Measurements from ENCODE around the gene SOX6. TPM values are rescaled to one million over a fixed set of nuclear protein-coding genes. Genes with fewer than 3 reads are reported as not detected.

SOX6 gene
- total RNA-seq, 6 experiments from 2014 or later = 3.3 to 16.1 (median 7.8) TPM

- DNase-seq (no peak), ATAC-seq (no peak)
- WGBS (ENCODE audit: insufficient coverage, low coverage, low lambda C conversion rate, missing lambda C conversion rate) = 79% methylated on average over 1 of the region's 1 CpG
- H3K27me3 ChIP-seq = no peaks in the 10 kb centered on the region
- intact Hi-C loops (cut with DNase I) = no loop called here
- no peak for TF ChIP-seq POLR2A (IDR thresholded peaks at IDR 0.05)
- TF ChIP-seq CTCF (IDR thresholded peaks at IDR 0.05) = no peak
- H3K27ac ChIP-seq = no peak overlapping the region
- H3K4me3 ChIP-seq = no peak overlapping the region
- H3K36me3 ChIP-seq = no peaks in the 10 kb centered on the region
- no peaks in the 10 kb centered on the region for H3K9me3 ChIP-seq
- peaks cover 0 to 5% (median 0%) of the 10 kb centered on the region in 4 donors for H3K4me1 ChIP-seq
Measured at GRCh38 chr11:16278979-16279378, 77.4 kb downstream of the SOX6 start.

GRCh38 chr11:16278273-16278672, 78.1 kb downstream of the SOX6 start:
- Histone ChIP-seq H3K27ac (no peak overlapping the region), H3K36me3 (no peaks in the 10 kb centered on the region), H3K4me1 (peaks cover 0 to 5% (median 0%) of the 10 kb centered on the region in 4 donors), H3K27me3 (no peaks in the 10 kb centered on the region), H3K9me3 (peaks cover 0 to 2% (median 0%) of the 10 kb centered on the region in 4 donors), H3K4me3 (no peak overlapping the region)
- no peak for ATAC-seq
- TF ChIP-seq POLR2A (IDR thresholded peaks at IDR 0.05) = no peak
- TF ChIP-seq CTCF (IDR thresholded peaks at IDR 0.05) = no peak
- intact Hi-C loops (cut with DNase I) = no loop called here
- 93% methylated on average over 2 of the region's 2 CpGs for WGBS (ENCODE audit: insufficient coverage, low coverage, low lambda C conversion rate, missing lambda C conversion rate)
- no peak for DNase-seq

- no peak overlapping the region for H3K4me3 ChIP-seq
- DNase-seq (no peak), ATAC-seq (no peak)
- TF ChIP-seq POLR2A (IDR thresholded peaks at IDR 0.05) = no peak
- no peak for TF ChIP-seq CTCF (IDR thresholded peaks at IDR 0.05)
- peaks cover 0 to 5% (median 0%) of the 10 kb centered on the region in 4 donors for H3K4me1 ChIP-seq
- 92% methylated on average over 2 of the region's 2 CpGs for WGBS (ENCODE audit: insufficient coverage, low coverage, low lambda C conversion rate, missing lambda C conversion rate)
- intact Hi-C loops (cut with DNase I) = no loop called here
- H3K27me3 ChIP-seq = no peaks in the 10 kb centered on the region
- peaks cover 0 to 2% (median 0%) of the 10 kb centered on the region in 4 donors for H3K9me3 ChIP-seq
- no peak overlapping the region for H3K27ac ChIP-seq
- H3K36me3 ChIP-seq = no peaks in the 10 kb centered on the region
Measured at GRCh38 chr11:16276251-16276650, 80.1 kb downstream of the SOX6 start.

- no peaks in the 10 kb centered on the region for H3K36me3 ChIP-seq
- no peak overlapping the region for H3K4me3 ChIP-seq
- DNase-seq = no peak
- H3K27me3 ChIP-seq = no peaks in the 10 kb centered on the region
- peak in 1 of 4 donors; percentile 5 for TF ChIP-seq CTCF (IDR thresholded peaks at IDR 0.05)
- TF ChIP-seq POLR2A (IDR thresholded peaks at IDR 0.05) = no peak
- intact Hi-C loops (cut with DNase I) = no loop called here
- 30% methylated on average over 1 of the region's 1 CpG for WGBS (ENCODE audit: insufficient coverage, low coverage, low lambda C conversion rate, missing lambda C conversion rate)
- no peak overlapping the region for H3K27ac ChIP-seq
- no peaks in the 10 kb centered on the region for H3K4me1 ChIP-seq
- ATAC-seq = no peak
- peaks cover 0 to 2% (median 0%) of the 10 kb centered on the region in 4 donors for H3K9me3 ChIP-seq
Measured at GRCh38 chr11:16271258-16271657, 85.1 kb downstream of the SOX6 start.

GRCh38 chr11:16266021-16266420, 90.3 kb downstream of the SOX6 start:
- no peak for DNase-seq
- no peak for ATAC-seq

More at GRCh38 chr11:16266021-16266420, 90.3 kb downstream of the SOX6 start:
- Histone ChIP-seq H3K36me3 (no peaks in the 10 kb centered on the region), H3K9me3 (no peaks in the 10 kb centered on the region), H3K4me1 (peaks cover 0 to 15% (median 6%) of the 10 kb centered on the region in 4 donors), H3K4me3 (no peak overlapping the region), H3K27me3 (no peaks in the 10 kb centered on the region), H3K27ac (no peak overlapping the region)
- TF ChIP-seq POLR2A (IDR thresholded peaks at IDR 0.05) (no peak), CTCF (IDR thresholded peaks at IDR 0.05) (no peak)
- intact Hi-C loops (cut with DNase I) = no loop called here

Data from right lobe of liver (tissue), 6 donors.